Mesendoderm (in vitro differentiated cells): Measurements from ENCODE around the gene TMEM203.

Source experiments
- DNase-seq: peaks from one replicate; pipeline ENCODE4 v3.0.0; 2013
- H2AK5ac ChIP-seq: 2 replicates; pipeline ENCODE4 v1.6.1; 2013; ENCODE audit warnings: low read length, inconsistent platforms
- H2BK120ac ChIP-seq: 2 replicates; pipeline ENCODE4 v1.6.1; 2013; ENCODE audit warnings: low read depth, mild to moderate bottlenecking, low read length, moderate library complexity, mixed read lengths
- H2BK15ac ChIP-seq: replicated peaks from 2 replicates; pipeline ENCODE4 v1.6.1; 2013; ENCODE audit warnings: low read depth, mild to moderate bottlenecking, moderate library complexity
- H2BK5ac ChIP-seq: 2 replicates; pipeline ENCODE4 v1.6.1; 2013; ENCODE audit warnings: low read length, inconsistent platforms
- H3K18ac ChIP-seq: 2 replicates; pipeline ENCODE4 v1.6.1; 2013; ENCODE audit warnings: mild to moderate bottlenecking, low read length, mixed read lengths
- H3K23ac ChIP-seq: one replicate; pipeline ENCODE4 v1.6.1; 2013; ENCODE audit warnings: low read length
- H3K27ac ChIP-seq: 2 replicates; pipeline ENCODE4 v1.5.1; 2013; ENCODE audit warnings: low read depth, mild to moderate bottlenecking, inconsistent platforms, low read length, moderate library complexity
- H3K27me3 ChIP-seq: 2 replicates; pipeline ENCODE4 v1.6.1; 2013; ENCODE audit warnings: low read length, control low read depth, mild to moderate bottlenecking, inconsistent platforms; ENCODE audit not compliant: insufficient read depth, poor library complexity
- H3K36me3 ChIP-seq: 2 replicates; pipeline ENCODE4 v1.6.1; 2013; ENCODE audit warnings: low read length, inconsistent platforms; ENCODE audit not compliant: control insufficient read depth, insufficient read depth
- H3K4ac ChIP-seq: one replicate; pipeline ENCODE4 v1.6.1; 2013; ENCODE audit warnings: low read depth, mild to moderate bottlenecking, low read length, moderate library complexity
- H3K4me1 ChIP-seq: 2 replicates; pipeline ENCODE4 v1.6.1; 2013; ENCODE audit warnings: low read depth, low read length, inconsistent platforms; ENCODE audit not compliant: control insufficient read depth
- H3K4me2 ChIP-seq: 2 replicates; pipeline ENCODE4 v1.6.1; 2013; ENCODE audit warnings: low read length
- H3K4me3 ChIP-seq: 2 replicates; pipeline ENCODE4 v1.5.1; 2013; ENCODE audit warnings: mild to moderate bottlenecking, low read length
- H3K56ac ChIP-seq: one replicate; pipeline ENCODE4 v1.6.1; 2013; ENCODE audit warnings: low read length
- H3K79me1 ChIP-seq: 2 replicates; pipeline ENCODE4 v1.6.1; 2013; ENCODE audit warnings: low read length, inconsistent platforms
- H3K79me2 ChIP-seq: 2 replicates; pipeline ENCODE4 v1.6.1; 2013; ENCODE audit warnings: mild to moderate bottlenecking, low read length; ENCODE audit not compliant: control insufficient read depth, insufficient read depth
- H3K9ac ChIP-seq: 2 replicates; pipeline ENCODE4 v1.6.1; 2013; ENCODE audit warnings: low read length, inconsistent platforms
- H4K5ac ChIP-seq: one replicate; pipeline ENCODE4 v1.6.1; 2013; ENCODE audit warnings: low read length
- H4K8ac ChIP-seq: one replicate; pipeline ENCODE4 v1.6.1; 2013; ENCODE audit warnings: low read depth, mild to moderate bottlenecking, control low read depth, low read length, moderate library complexity
- WGBS: extraction: QIAGEN DNeasy Blood & Tissue Kit; methylation state at CpG from one replicate; pipeline ENCODE4 v1.1.7; 2013; ENCODE audit warnings: low lambda C conversion rate, missing lambda C conversion rate; ENCODE audit not compliant: insufficient coverage; ENCODE audit errors: extremely low coverage; 5-methylcytosine and 5-hydroxymethylcytosine counted together

Gene TMEM203

DNA sequence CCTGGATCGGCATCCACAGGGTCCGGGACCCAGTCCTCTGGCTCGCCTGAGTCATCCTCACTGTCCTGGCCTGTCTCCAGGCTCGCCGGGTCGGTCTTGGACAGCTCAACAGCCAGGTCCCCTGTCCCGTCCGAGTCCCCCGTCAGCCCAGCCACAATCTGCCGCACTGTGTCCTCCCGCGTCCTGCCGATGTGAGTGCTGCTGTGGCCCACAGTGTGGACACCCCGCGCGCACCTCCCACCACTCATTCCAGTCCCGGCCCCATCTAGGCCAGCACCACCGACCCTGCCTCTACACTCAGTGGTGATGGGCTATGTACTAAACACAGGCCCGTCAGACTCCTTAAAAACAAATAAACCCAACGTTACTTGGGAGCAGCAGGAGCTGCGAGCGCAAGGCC, 23.8 kb downstream of the TMEM203 start:
- DNase-seq, result no peak
- H3K9ac ChIP-seq, result no peak overlapping the region
- WGBS, result no CpG with 5 or more reads among the region's 22 CpGs

GRCh38 chr9:137180491-137180890, 25.0 kb downstream of the TMEM203 start:
- H3K18ac ChIP-seq, result no peak overlapping the region
- H3K36me3 ChIP-seq, result no peaks in the 10 kb centered on the region
- H3K23ac ChIP-seq, result no peak overlapping the region
- no peak overlapping the region for H3K27ac ChIP-seq
- no peaks in the 10 kb centered on the region for H3K27me3 ChIP-seq
- H3K79me2 ChIP-seq, result no peaks in the 10 kb centered on the region
- no peak for DNase-seq
- no peak overlapping the region for H3K4me2 ChIP-seq
- WGBS, result no CpG with 5 or more reads among the region's 20 CpGs
- no peak overlapping the region for H4K8ac ChIP-seq
- no peaks in the 10 kb centered on the region for H3K79me1 ChIP-seq
- no peak overlapping the region for H3K4me3 ChIP-seq
- no peak overlapping the region for H3K56ac ChIP-seq
- H3K4me1 ChIP-seq, result no peaks in the 10 kb centered on the region
- H2AK5ac ChIP-seq, result no peak overlapping the region
- no peak overlapping the region for H2BK15ac ChIP-seq
- no peak overlapping the region for H4K5ac ChIP-seq
- no peak overlapping the region for H3K9ac ChIP-seq
- H2BK5ac ChIP-seq, result no peak overlapping the region
- H2BK120ac ChIP-seq, result no peak overlapping the region
- H3K4ac ChIP-seq, result no peak overlapping the region

More for the DNA sequence above, 23.8 kb downstream of the TMEM203 start:
- Histone ChIP-seq H3K23ac (no peak overlapping the region), H4K8ac (no peak overlapping the region), H3K79me2 (peaks cover 1% of the 10 kb centered on the region), H4K5ac (no peak overlapping the region), H3K4me3 (no peak overlapping the region), H3K18ac (no peak overlapping the region), H3K27ac (no peak overlapping the region), H3K4me1 (no peaks in the 10 kb centered on the region), H2BK15ac (no peak overlapping the region), H3K4me2 (no peak overlapping the region), H3K56ac (no peak overlapping the region), H3K27me3 (no peaks in the 10 kb centered on the region), H3K36me3 (no peaks in the 10 kb centered on the region), H3K79me1 (no peaks in the 10 kb centered on the region), H3K4ac (no peak overlapping the region), H2BK120ac (no peak overlapping the region), H2BK5ac (no peak overlapping the region), H2AK5ac (no peak overlapping the region)

DNA sequence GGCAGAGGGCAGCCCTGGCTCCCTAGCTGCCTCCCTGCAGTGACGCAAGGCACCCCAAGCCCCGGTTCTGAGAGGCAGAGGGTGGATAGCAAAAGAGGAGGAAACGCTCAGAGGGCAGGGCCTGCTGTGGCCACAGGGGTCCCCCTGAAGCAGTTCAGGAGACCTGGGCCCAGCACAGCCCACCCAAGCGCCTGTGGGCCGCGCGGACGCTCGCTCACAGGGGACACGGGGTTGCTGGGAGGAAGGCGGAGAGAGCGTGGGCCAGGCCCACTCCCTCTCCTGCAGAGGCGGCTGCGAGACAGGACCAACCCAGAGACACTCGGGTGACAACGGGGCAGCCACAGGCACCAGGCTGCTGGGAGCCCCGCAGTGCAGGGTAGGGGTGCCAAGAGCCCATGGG, 25.7 kb downstream of the TMEM203 start:
- no CpG with 5 or more reads among the region's 17 CpGs for WGBS
- H2BK120ac ChIP-seq, result no peak overlapping the region

GRCh38 chr9:137178939-137179630, 26.4 kb downstream of the TMEM203 start:
- no CpG with 5 or more reads among the region's 19 CpGs for WGBS
- Histone ChIP-seq H3K4me1 (no peaks in the 10 kb centered on the region), H3K4me2 (no peak overlapping the region), H3K27ac (no peak overlapping the region), H3K56ac (no peak overlapping the region), H4K5ac (no peak overlapping the region), H3K4ac (no peak overlapping the region), H3K36me3 (no peaks in the 10 kb centered on the region), H4K8ac (no peak overlapping the region), H3K9ac (no peak overlapping the region), H3K79me1 (no peaks in the 10 kb centered on the region), H3K79me2 (no peaks in the 10 kb centered on the region), H3K23ac (no peak overlapping the region), H3K4me3 (no peak overlapping the region), H3K18ac (no peak overlapping the region), H2BK15ac (no peak overlapping the region), H2BK5ac (no peak overlapping the region), H3K27me3 (no peaks in the 10 kb centered on the region), H2AK5ac (no peak overlapping the region), H2BK120ac (no peak overlapping the region)
- DNase-seq, result no peak

More for the DNA sequence above, 25.7 kb downstream of the TMEM203 start:
- no peak overlapping the region for H4K8ac ChIP-seq
- no peak overlapping the region for H4K5ac ChIP-seq
- H3K18ac ChIP-seq, result no peak overlapping the region
- no peaks in the 10 kb centered on the region for H3K79me2 ChIP-seq
- H3K36me3 ChIP-seq, result no peaks in the 10 kb centered on the region
- H2BK15ac ChIP-seq, result no peak overlapping the region
- H3K9ac ChIP-seq, result no peak overlapping the region
- H2AK5ac ChIP-seq, result no peak overlapping the region
- H2BK5ac ChIP-seq, result no peak overlapping the region
- no peak overlapping the region for H3K56ac ChIP-seq
- H3K23ac ChIP-seq, result no peak overlapping the region
- no peaks in the 10 kb centered on the region for H3K79me1 ChIP-seq
- H3K4ac ChIP-seq, result no peak overlapping the region
- H3K4me1 ChIP-seq, result no peaks in the 10 kb centered on the region
- H3K4me3 ChIP-seq, result no peak overlapping the region
- DNase-seq, result no peak
- H3K4me2 ChIP-seq, result no peak overlapping the region
- H3K27ac ChIP-seq, result no peak overlapping the region
- no peaks in the 10 kb centered on the region for H3K27me3 ChIP-seq

GRCh38 chr9:137178201-137178938, 27.1 kb downstream of the TMEM203 start:
- Histone ChIP-seq H3K4ac (no peak overlapping the region), H3K18ac (no peak overlapping the region), H3K4me1 (no peaks in the 10 kb centered on the region), H3K56ac (no peak overlapping the region), H2BK120ac (no peak overlapping the region), H4K8ac (no peak overlapping the region), H4K5ac (no peak overlapping the region), H3K4me3 (no peak overlapping the region), H2AK5ac (no peak overlapping the region), H3K27me3 (no peaks in the 10 kb centered on the region), H2BK15ac (no peak overlapping the region), H3K79me2 (no peaks in the 10 kb centered on the region), H3K23ac (no peak overlapping the region), H3K4me2 (no peak overlapping the region), H3K9ac (no peak overlapping the region), H2BK5ac (no peak overlapping the region), H3K79me1 (no peaks in the 10 kb centered on the region), H3K36me3 (no peaks in the 10 kb centered on the region), H3K27ac (no peak overlapping the region)
- no CpG with 5 or more reads among the region's 23 CpGs for WGBS
- no peak for DNase-seq
